Stimulated activated CD8-positive, alpha-beta memory T cell treated with anti-CD3 and anti-CD28 coated beads, Interleukin-15, amount 100 ng/mL, for 48 hours (primary cell): ENCODE results near the gene IL12RB1.

Source experiments
- DNase-seq, 2 donors: peaks; one replicate each; pipeline ENCODE4 v3.0.0-alpha.2; 2020; ENCODE audit warnings: low read depth in 2 of 2

The IL12RB1 gene

GRCh38 chr19:18086590-18087138 is at the start of gene IL12RB1:
IL12RB1 (minus strand) TSS chr19:18086934; CDS start chr19:18086823, 111 bp downstream.
- DNase-seq: peak; percentile 42 to 48

- no peak for DNase-seq
These were observed 49.2 kb upstream of the IL12RB1 start for GRCh38 chr19:18135712-18136584.

GRCh38 chr19:18131841-18132596 is 45.3 kb upstream of the IL12RB1 start:
- no peak for DNase-seq

GRCh38 chr19:18130523-18131242 is 43.9 kb upstream of the IL12RB1 start:
- no peak for DNase-seq

GRCh38 chr19:18128805-18129204 is 42.1 kb upstream of the IL12RB1 start:
- DNase-seq: no peak

- no peak for DNase-seq
These were observed 41.3 kb upstream of the IL12RB1 start for GRCh38 chr19:18128044-18128443.

GRCh38 chr19:18126097-18126496 is 39.4 kb upstream of the IL12RB1 start:
- DNase-seq: no peak

- DNase-seq: no peak
These were observed 37.1 kb upstream of the IL12RB1 start for GRCh38 chr19:18123819-18124218.

- DNase-seq: no peak
These were observed 36.4 kb upstream of the IL12RB1 start for GRCh38 chr19:18122860-18123795.

GRCh38 chr19:18122424-18122823 is 35.7 kb upstream of the IL12RB1 start:
- DNase-seq: no peak

GRCh38 chr19:18121166-18121565 is 34.4 kb upstream of the IL12RB1 start:
- DNase-seq: no peak

GRCh38 chr19:18120127-18120526 is 33.4 kb upstream of the IL12RB1 start:
- DNase-seq: no peak

- DNase-seq: peak; percentile 40 to 55
These were observed 33.0 kb upstream of the IL12RB1 start for GRCh38 chr19:18119717-18120105.

GRCh38 chr19:18119013-18119716 is 32.4 kb upstream of the IL12RB1 start:
- DNase-seq: no peak

GRCh38 chr19:18118420-18119012 is 31.8 kb upstream of the IL12RB1 start:
- DNase-seq: no peak

- DNase-seq: peak; percentile 91 to 93
These were observed 31.1 kb upstream of the IL12RB1 start for GRCh38 chr19:18117692-18118378.

GRCh38 chr19:18117364-18117691 is 30.6 kb upstream of the IL12RB1 start:
- no peak for DNase-seq

GRCh38 chr19:18114483-18114882 is 27.7 kb upstream of the IL12RB1 start:
- DNase-seq: no peak

GRCh38 chr19:18113827-18114226 is 27.1 kb upstream of the IL12RB1 start:
- no peak for DNase-seq
